Smooth muscle cell (in vitro differentiated cells): Measurements from ENCODE around the gene TREML2. TPM values are rescaled to one million over a fixed set of nuclear protein-coding genes. Genes with fewer than 3 reads are reported as not detected.

Experiments
- DNase-seq: peaks from one replicate; lab custom pipeline; 2025; ENCODE audit not compliant: unreplicated experiment; lab: John Stamatoyannopoulos, UW
- H2AFZ ChIP-seq: fragments of 200-600 bp; sonication (generic); 2 replicates; pipeline ENCODE4 v1.6.0; 2016; ENCODE audit warnings: antibody characterized with exemption, low read depth, mild to moderate bottlenecking
- H3F3A ChIP-seq: fragments of 200-600 bp; sonication (generic); 2 replicates; pipeline ENCODE4 v1.6.0; 2017; ENCODE audit warnings: antibody characterized with exemption, low read depth
- H3K27ac ChIP-seq: fragments of 200-600 bp; sonication (generic); 2 replicates; pipeline ENCODE4 v1.5.1; 2016; ENCODE audit warnings: low read depth, mild to moderate bottlenecking
- H3K27me3 ChIP-seq: fragments of 200-600 bp; sonication (generic); 2 replicates; pipeline ENCODE4 v1.6.1; 2016; ENCODE audit warnings: low read depth, mild to moderate bottlenecking
- H3K36me3 ChIP-seq: fragments of 200-600 bp; sonication (generic); 2 replicates; pipeline ENCODE4 v1.5.1; 2016; ENCODE audit warnings: low read depth
- H3K4me1 ChIP-seq: fragments of 200-600 bp; sonication (generic); 2 replicates; pipeline ENCODE4 v1.5.1; 2016; ENCODE audit warnings: low read depth
- H3K4me2 ChIP-seq: fragments of 200-600 bp; sonication (generic); 2 replicates; pipeline ENCODE4 v1.6.0; 2016; ENCODE audit warnings: mild to moderate bottlenecking
- H3K4me3 ChIP-seq: fragments of 200-600 bp; sonication (generic); 2 replicates; pipeline ENCODE4 v1.5.1; 2016; ENCODE audit warnings: mild to moderate bottlenecking
- H3K79me2 ChIP-seq: fragments of 200-600 bp; sonication (generic); 2 replicates; pipeline ENCODE4 v1.6.0; 2016; ENCODE audit warnings: low read depth, mild to moderate bottlenecking
- H3K9ac ChIP-seq: fragments of 200-600 bp; sonication (generic); 2 replicates; pipeline ENCODE4 v1.6.0; 2016; ENCODE audit warnings: low read depth
- H3K9me3 ChIP-seq: fragments of 200-600 bp; sonication (generic); replicated peaks from 2 replicates; pipeline ENCODE4 v1.5.1; 2016; ENCODE audit warnings: low read depth
- H4K20me1 ChIP-seq: fragments of 200-600 bp; sonication (generic); 2 replicates; pipeline ENCODE4 v1.6.0; 2016; ENCODE audit warnings: low read depth
- CTCF ChIP-seq: fragments of 200-600 bp; sonication (generic); IDR thresholded peaks from 2 replicates; pipeline ENCODE4 v1.5.1; 2017; ENCODE audit warnings: borderline replicate concordance, mild to moderate bottlenecking, antibody characterized with exemption; ENCODE audit not compliant: insufficient read depth, poor library complexity, severe bottlenecking
- WGBS: methylation state at CpG from one replicate; pipeline ENCODE4 v1.1.7; 2016; ENCODE audit warnings: low lambda C conversion rate; 5-methylcytosine and 5-hydroxymethylcytosine counted together
- polyA plus RNA-seq: library from polyadenylated mRNA; unstranded; fragments of >200 nt; fragmentation: Nextera tagmentation; extraction: Ambion mirVana; gene quantifications from 2 replicates; pipeline ENCODE4 v1.2.1, GENCODE V29; 2016
- total RNA-seq: library from RNA; depleted of rRNA; stranded (reverse); fragments of >200 nt; gene quantifications from 2 replicates; pipeline ENCODE4 v1.2.3, GENCODE V29; 2014

Gene TREML2
- total and polyA plus RNA-seq, 2 experiments from 2014 or later = not detected

DNA sequence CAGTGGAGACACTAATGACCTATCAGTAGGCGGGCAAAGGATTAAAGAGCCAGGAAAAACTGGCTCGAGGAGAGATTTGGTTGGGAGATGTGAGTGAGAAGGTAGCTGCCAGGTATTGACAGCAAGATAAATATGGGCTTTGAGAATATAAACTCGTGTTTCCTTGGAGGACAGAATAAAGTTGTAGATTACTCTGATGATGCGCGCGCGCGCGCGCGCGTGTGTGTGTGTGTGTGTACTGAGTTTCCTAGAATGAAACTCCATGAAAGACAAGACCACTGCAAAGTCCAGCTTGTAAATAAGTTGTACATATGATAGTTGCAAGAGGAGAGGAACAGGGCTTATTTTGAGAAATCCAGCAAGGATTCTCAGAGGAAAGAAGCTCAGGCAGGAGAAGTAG, 24.8 kb downstream of the TREML2 start:
- no peak overlapping the region for H2AFZ ChIP-seq
- no peak overlapping the region for H3K9ac ChIP-seq
- no peaks in the 10 kb centered on the region for H3K9me3 ChIP-seq
- H4K20me1 ChIP-seq = no peaks in the 10 kb centered on the region
- H3K79me2 ChIP-seq = no peaks in the 10 kb centered on the region
- H3K27ac ChIP-seq = no peak overlapping the region
- no peaks in the 10 kb centered on the region for H3F3A ChIP-seq
- no peak overlapping the region for H3K4me3 ChIP-seq
- peaks cover 18% of the 10 kb centered on the region for H3K27me3 ChIP-seq
- TF ChIP-seq CTCF = no peak
- H3K4me1 ChIP-seq = no peaks in the 10 kb centered on the region
- H3K4me2 ChIP-seq = no peak overlapping the region
- 96% methylated on average over 12 of the region's 12 CpGs for WGBS
- no peaks in the 10 kb centered on the region for H3K36me3 ChIP-seq
- DNase-seq = no peak

DNA sequence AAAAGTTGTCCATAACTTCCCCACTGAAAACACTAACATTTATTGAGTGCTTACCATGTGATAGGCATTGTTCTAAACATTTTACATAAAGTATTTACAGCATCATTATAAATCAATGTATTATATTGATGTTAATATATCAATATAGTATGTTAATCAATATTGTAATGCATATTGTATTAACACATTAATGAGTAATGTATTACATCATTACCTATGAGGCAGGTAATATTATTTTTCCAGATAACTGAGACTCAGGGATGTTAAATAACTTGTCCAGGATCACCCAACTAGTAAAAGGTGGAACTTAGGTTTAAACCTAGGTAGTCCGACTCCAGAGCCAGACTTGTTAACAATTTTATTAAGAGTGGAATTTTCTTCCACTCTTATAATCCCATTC, 25.9 kb downstream of the TREML2 start:
- H3K79me2 ChIP-seq = no peaks in the 10 kb centered on the region
- no peak overlapping the region for H3K9ac ChIP-seq
- H4K20me1 ChIP-seq = no peaks in the 10 kb centered on the region
- H3K9me3 ChIP-seq = no peaks in the 10 kb centered on the region
- DNase-seq = no peak
- peaks cover 18% of the 10 kb centered on the region for H3K27me3 ChIP-seq
- WGBS = 100% methylated on average over 1 of the region's 1 CpG
- no peak overlapping the region for H2AFZ ChIP-seq
- no peak overlapping the region for H3K4me2 ChIP-seq
- no peaks in the 10 kb centered on the region for H3K36me3 ChIP-seq
- no peak overlapping the region for H3K4me3 ChIP-seq
- H3F3A ChIP-seq = no peaks in the 10 kb centered on the region
- H3K27ac ChIP-seq = no peak overlapping the region
- no peak for TF ChIP-seq CTCF
- H3K4me1 ChIP-seq = no peaks in the 10 kb centered on the region

DNA sequence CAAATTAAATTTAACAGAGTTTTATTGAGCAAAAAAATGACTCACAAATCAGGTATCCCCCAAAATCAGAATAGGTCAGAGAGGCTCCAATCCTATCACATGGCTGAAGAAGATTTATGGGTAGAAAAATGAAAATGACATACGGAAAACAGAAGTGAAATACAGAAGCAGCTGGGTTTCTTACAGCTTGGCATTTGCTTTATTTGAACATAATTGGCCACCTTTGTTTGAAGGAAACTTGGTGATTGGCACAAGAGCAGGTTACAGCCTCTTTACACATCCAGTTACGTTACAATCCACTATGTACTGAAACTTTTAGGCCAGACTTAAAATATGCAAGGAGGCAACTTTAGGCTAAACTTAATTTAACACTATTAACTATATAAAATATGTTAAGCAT, 26.3 kb downstream of the TREML2 start:
- Histone ChIP-seq H3K4me2 (no peak overlapping the region), H3K4me3 (no peak overlapping the region), H2AFZ (no peak overlapping the region), H4K20me1 (no peaks in the 10 kb centered on the region), H3K9ac (no peak overlapping the region), H3K4me1 (no peaks in the 10 kb centered on the region), H3K27me3 (peaks cover 18% of the 10 kb centered on the region), H3K79me2 (no peaks in the 10 kb centered on the region), H3K27ac (no peak overlapping the region), H3K36me3 (no peaks in the 10 kb centered on the region), H3F3A (no peaks in the 10 kb centered on the region), H3K9me3 (no peaks in the 10 kb centered on the region)
- 90% methylated on average over 2 of the region's 2 CpGs for WGBS
- no peak for DNase-seq
- no peak for TF ChIP-seq CTCF

GRCh38 chr6:41171908-41172307, 29.0 kb downstream of the TREML2 start:
- peaks cover 12% of the 10 kb centered on the region for H3K27me3 ChIP-seq
- no peaks in the 10 kb centered on the region for H4K20me1 ChIP-seq
- H2AFZ ChIP-seq = no peak overlapping the region
- WGBS = 44% methylated on average over 3 of the region's 3 CpGs
- no peaks in the 10 kb centered on the region for H3K9me3 ChIP-seq
- no peaks in the 10 kb centered on the region for H3K79me2 ChIP-seq
- DNase-seq = no peak
- H3K4me2 ChIP-seq = no peak overlapping the region
- no peak overlapping the region for H3K9ac ChIP-seq
- no peaks in the 10 kb centered on the region for H3F3A ChIP-seq
- no peak overlapping the region for H3K27ac ChIP-seq
- H3K4me3 ChIP-seq = no peak overlapping the region
- H3K36me3 ChIP-seq = no peaks in the 10 kb centered on the region
- no peaks in the 10 kb centered on the region for H3K4me1 ChIP-seq
- TF ChIP-seq CTCF = no peak
